ENCODE data around the gene WDR7.

Gene WDR7

DNA sequence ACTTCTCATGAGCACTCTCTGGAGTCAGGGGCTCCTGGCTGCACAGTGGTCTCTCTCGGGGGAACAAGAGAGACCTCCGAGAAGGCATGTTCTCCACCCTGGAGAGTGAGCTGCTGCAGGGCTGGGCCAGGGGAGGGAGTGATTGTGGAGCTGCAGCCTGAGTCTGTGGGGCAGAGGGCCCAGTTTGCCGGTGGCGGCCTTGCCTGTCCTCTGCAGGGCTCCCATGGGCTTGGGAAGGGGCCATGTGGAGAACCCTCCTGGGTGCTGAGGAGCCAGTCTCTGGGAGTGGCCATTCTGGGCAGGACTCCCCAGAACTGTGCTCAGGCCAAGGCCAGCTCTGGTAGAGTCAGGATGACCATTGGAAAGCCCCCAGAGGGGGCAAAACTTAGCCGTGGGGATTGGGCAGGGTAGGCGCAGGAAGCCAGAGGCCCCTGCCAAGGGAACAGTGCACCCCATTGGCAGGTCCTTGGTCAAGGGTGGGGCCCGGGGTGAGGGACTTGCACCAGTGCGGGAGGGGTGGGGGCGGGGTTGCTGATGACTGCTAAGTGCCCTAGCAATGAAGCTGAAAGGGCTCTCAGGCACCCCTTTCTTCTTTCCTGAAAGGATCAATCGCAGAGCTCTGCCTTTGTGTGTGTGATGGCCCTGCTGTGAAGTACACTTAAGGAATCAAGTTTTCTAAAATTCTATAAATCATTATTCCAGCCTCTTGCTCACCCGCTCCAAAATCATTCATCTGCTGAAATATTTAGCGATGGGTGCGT, 426.0 kb downstream of the WDR7 start:
- peaks cover 1% of the 10 kb centered on the region for H3K79me1 ChIP-seq (ENCODE audit: low read depth, low read length)
- H2BK5ac ChIP-seq (ENCODE audit: low read length): no peak overlapping the region
- no peak overlapping the region for H2BK15ac ChIP-seq (ENCODE audit: low read length)
- H3K4me2 ChIP-seq (ENCODE audit: insufficient read depth, low read length, poor library complexity, severe bottlenecking): no peak overlapping the region
- H3K9ac ChIP-seq (ENCODE audit: low read depth, low read length, poor library complexity): no peak overlapping the region
- no CpG with 5 or more reads among the region's 13 CpGs for WGBS, 2 donors (ENCODE audit: extremely low coverage in 2 of 2, insufficient read length in 2 of 2, insufficient replicate concordance in 1 of 2)
- no peak overlapping the region for H4K91ac ChIP-seq (ENCODE audit: low read depth, low read length, poor library complexity)
- H3K4me3 ChIP-seq (ENCODE audit: low read length in 2 of 2): no peak overlapping the region
- no peak overlapping the region for H3K4ac ChIP-seq (ENCODE audit: low read length)
- H2AK5ac ChIP-seq (ENCODE audit: low read depth, low read length): no peak overlapping the region
- no peak overlapping the region for H2AFZ ChIP-seq (ENCODE audit: low read length)
- peak overlapping the region; percentile 44 for H3K18ac ChIP-seq (ENCODE audit: low read length)
- H3K23ac ChIP-seq (ENCODE audit: low read depth, low read length, poor library complexity): no peak overlapping the region
- peaks cover 6 to 27% of the 10 kb centered on the region in 2 donors for H3K4me1 ChIP-seq (ENCODE audit: control insufficient read depth in 2 of 2, insufficient read depth in 1 of 2, low read depth in 1 of 2, low read length in 2 of 2)
- peaks cover 0 to 13% (median 0%) of the 10 kb centered on the region in 3 experiments for H3K27me3 ChIP-seq (ENCODE audit: control insufficient read depth in 3 of 3, insufficient read depth in 3 of 3, low read depth in 1 of 3, low read length in 3 of 3)
- no peak overlapping the region for H3K14ac ChIP-seq (ENCODE audit: low read length)
- H2BK12ac ChIP-seq (ENCODE audit: low read length): no peak overlapping the region
- no peak overlapping the region for H2BK120ac ChIP-seq (ENCODE audit: low read depth, low read length)
- no peaks in the 10 kb centered on the region for H3K9me3 ChIP-seq (replicated peaks in 1 of 2; ENCODE audit: control insufficient read depth in 2 of 2, insufficient read depth in 1 of 2, low read depth in 1 of 2, low read length in 2 of 2)
- no peak overlapping the region for H3K27ac ChIP-seq (replicated peaks; ENCODE audit: low read length)
- no peak for DNase-seq (ENCODE audit: low spot score)
- no peak overlapping the region for H4K8ac ChIP-seq (ENCODE audit: low read depth, low read length)
- H3K36me3 ChIP-seq (replicated peaks in 1 of 2; ENCODE audit: control insufficient read depth in 2 of 2, insufficient read depth in 2 of 2, low read length in 2 of 2): no peaks in the 10 kb centered on the region

DNA sequence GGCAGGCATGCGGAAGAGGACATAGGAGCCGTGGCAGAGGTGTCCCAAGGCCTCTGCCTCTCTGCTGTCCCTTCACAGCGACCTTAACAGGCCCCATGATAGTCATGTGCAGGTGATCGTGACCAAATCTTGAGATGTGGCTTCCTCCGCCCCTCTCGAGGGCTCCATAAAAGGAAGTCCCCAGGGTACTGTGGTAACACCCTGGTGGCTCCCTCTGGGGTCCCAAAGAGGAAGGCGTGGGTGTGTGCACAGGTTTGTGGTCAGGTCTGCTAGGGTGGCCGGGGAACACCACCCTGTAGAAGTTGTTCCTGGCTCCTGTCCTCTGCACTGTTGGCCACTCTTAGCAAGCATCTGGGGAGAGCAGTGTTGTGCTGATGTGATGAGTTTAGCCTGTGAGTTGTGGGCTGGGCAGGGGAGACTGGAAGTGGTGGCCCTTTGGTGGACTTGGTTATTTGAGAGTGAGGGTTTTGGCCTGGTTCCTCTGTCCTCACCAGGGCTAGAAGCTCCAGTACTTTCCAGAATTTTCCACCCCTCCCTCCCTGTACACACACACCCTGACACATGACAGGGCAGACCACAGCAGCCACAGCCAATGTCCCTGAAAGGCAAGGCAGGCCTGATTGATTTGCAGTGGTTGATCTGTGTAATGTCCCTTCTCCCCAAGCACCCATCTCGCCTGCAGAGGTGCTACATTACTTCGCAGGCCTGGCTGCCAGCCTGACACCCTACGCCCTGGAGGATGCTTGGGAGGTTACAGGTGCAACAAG, 426.8 kb downstream of the WDR7 start:
- H3K36me3 ChIP-seq (replicated peaks in 1 of 2; ENCODE audit: control insufficient read depth in 2 of 2, insufficient read depth in 2 of 2, low read length in 2 of 2): no peaks in the 10 kb centered on the region
- peak overlapping the region; percentile 34 for H2BK15ac ChIP-seq (ENCODE audit: low read length)
- no peak overlapping the region for H2AFZ ChIP-seq (ENCODE audit: low read length)
- no peak overlapping the region for H3K4me3 ChIP-seq (ENCODE audit: low read length in 2 of 2)
- H3K14ac ChIP-seq (ENCODE audit: low read length): no peak overlapping the region
- peaks cover 0 to 7% (median 0%) of the 10 kb centered on the region in 3 experiments for H3K27me3 ChIP-seq (ENCODE audit: control insufficient read depth in 3 of 3, insufficient read depth in 3 of 3, low read depth in 1 of 3, low read length in 3 of 3)
- H3K4me2 ChIP-seq (ENCODE audit: insufficient read depth, low read length, poor library complexity, severe bottlenecking): no peak overlapping the region
- no peaks in the 10 kb centered on the region for H3K79me1 ChIP-seq (ENCODE audit: low read depth, low read length)
- no CpG with 5 or more reads among the region's 11 CpGs for WGBS, 2 donors (ENCODE audit: extremely low coverage in 2 of 2, insufficient read length in 2 of 2, insufficient replicate concordance in 1 of 2)
- peaks cover 6 to 25% of the 10 kb centered on the region in 2 donors for H3K4me1 ChIP-seq (ENCODE audit: control insufficient read depth in 2 of 2, insufficient read depth in 1 of 2, low read depth in 1 of 2, low read length in 2 of 2)
- no peak overlapping the region for H3K27ac ChIP-seq (replicated peaks; ENCODE audit: low read length)
- no peak overlapping the region for H2BK5ac ChIP-seq (ENCODE audit: low read length)
- no peak overlapping the region for H3K23ac ChIP-seq (ENCODE audit: low read depth, low read length, poor library complexity)
- H3K9me3 ChIP-seq (replicated peaks in 1 of 2; ENCODE audit: control insufficient read depth in 2 of 2, insufficient read depth in 1 of 2, low read depth in 1 of 2, low read length in 2 of 2): no peaks in the 10 kb centered on the region
- DNase-seq (ENCODE audit: low spot score): no peak
- H2BK120ac ChIP-seq (ENCODE audit: low read depth, low read length): no peak overlapping the region
- no peak overlapping the region for H2BK12ac ChIP-seq (ENCODE audit: low read length)
- peak overlapping the region; percentile 15 for H3K18ac ChIP-seq (ENCODE audit: low read length)
- H3K4ac ChIP-seq (ENCODE audit: low read length): no peak overlapping the region
- H4K91ac ChIP-seq (ENCODE audit: low read depth, low read length, poor library complexity): no peak overlapping the region
- no peak overlapping the region for H3K9ac ChIP-seq (ENCODE audit: low read depth, low read length, poor library complexity)
- H4K8ac ChIP-seq (ENCODE audit: low read depth, low read length): no peak overlapping the region
- no peak overlapping the region for H2AK5ac ChIP-seq (ENCODE audit: low read depth, low read length)

DNA sequence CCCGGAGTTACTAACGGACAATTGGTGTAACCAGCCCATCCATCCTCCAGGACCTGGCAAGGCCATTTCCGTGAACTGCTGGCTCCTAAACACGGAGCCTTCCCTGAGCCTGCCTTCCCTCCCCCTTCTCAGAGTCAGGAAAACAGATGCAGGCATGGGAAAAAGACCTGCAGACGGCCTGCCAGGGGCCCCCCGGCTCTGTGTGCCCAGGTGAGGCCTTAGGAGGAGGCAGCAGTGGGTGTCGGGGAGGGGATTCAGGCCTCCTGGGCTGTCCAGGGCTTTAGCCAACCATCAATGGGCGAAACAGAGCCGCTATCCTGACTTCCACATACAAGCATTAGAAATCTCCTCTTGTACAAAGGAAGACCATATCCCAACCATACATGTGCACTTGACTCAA, 427.5 kb downstream of the WDR7 start:
- no peak overlapping the region for H3K18ac ChIP-seq (ENCODE audit: low read length)
- no peak overlapping the region for H2BK5ac ChIP-seq (ENCODE audit: low read length)
- H4K91ac ChIP-seq (ENCODE audit: low read depth, low read length, poor library complexity): no peak overlapping the region
- H3K36me3 ChIP-seq (replicated peaks in 1 of 2; ENCODE audit: control insufficient read depth in 2 of 2, insufficient read depth in 2 of 2, low read length in 2 of 2): no peaks in the 10 kb centered on the region
- no peak overlapping the region for H2AK5ac ChIP-seq (ENCODE audit: low read depth, low read length)
- no peak overlapping the region for H3K23ac ChIP-seq (ENCODE audit: low read depth, low read length, poor library complexity)
- peaks cover 6 to 25% of the 10 kb centered on the region in 2 donors for H3K4me1 ChIP-seq (ENCODE audit: control insufficient read depth in 2 of 2, insufficient read depth in 1 of 2, low read depth in 1 of 2, low read length in 2 of 2)
- DNase-seq (ENCODE audit: low spot score): no peak
- no peaks in the 10 kb centered on the region for H3K79me1 ChIP-seq (ENCODE audit: low read depth, low read length)
- no peak overlapping the region for H2AFZ ChIP-seq (ENCODE audit: low read length)
- no peak overlapping the region for H3K4me3 ChIP-seq (ENCODE audit: low read length in 2 of 2)
- H3K9ac ChIP-seq (ENCODE audit: low read depth, low read length, poor library complexity): no peak overlapping the region
- no peak overlapping the region for H4K8ac ChIP-seq (ENCODE audit: low read depth, low read length)
- H3K4ac ChIP-seq (ENCODE audit: low read length): no peak overlapping the region
- peak overlapping the region; percentile 34 for H2BK15ac ChIP-seq (ENCODE audit: low read length)
- no peak overlapping the region for H2BK120ac ChIP-seq (ENCODE audit: low read depth, low read length)
- H3K27me3 ChIP-seq (ENCODE audit: control insufficient read depth in 3 of 3, insufficient read depth in 3 of 3, low read depth in 1 of 3, low read length in 3 of 3): peaks cover 0 to 7% (median 0%) of the 10 kb centered on the region in 3 experiments
- no peak overlapping the region for H3K14ac ChIP-seq (ENCODE audit: low read length)
- no peak overlapping the region for H3K4me2 ChIP-seq (ENCODE audit: insufficient read depth, low read length, poor library complexity, severe bottlenecking)
- H2BK12ac ChIP-seq (ENCODE audit: low read length): no peak overlapping the region
- no CpG with 5 or more reads among the region's 9 CpGs for WGBS, 2 donors (ENCODE audit: extremely low coverage in 2 of 2, insufficient read length in 2 of 2, insufficient replicate concordance in 1 of 2)
- H3K9me3 ChIP-seq (replicated peaks in 1 of 2; ENCODE audit: control insufficient read depth in 2 of 2, insufficient read depth in 1 of 2, low read depth in 1 of 2, low read length in 2 of 2): peaks cover 0 to 2% of the 10 kb centered on the region in 2 donors
- no peak overlapping the region for H3K27ac ChIP-seq (replicated peaks; ENCODE audit: low read length)

DNA sequence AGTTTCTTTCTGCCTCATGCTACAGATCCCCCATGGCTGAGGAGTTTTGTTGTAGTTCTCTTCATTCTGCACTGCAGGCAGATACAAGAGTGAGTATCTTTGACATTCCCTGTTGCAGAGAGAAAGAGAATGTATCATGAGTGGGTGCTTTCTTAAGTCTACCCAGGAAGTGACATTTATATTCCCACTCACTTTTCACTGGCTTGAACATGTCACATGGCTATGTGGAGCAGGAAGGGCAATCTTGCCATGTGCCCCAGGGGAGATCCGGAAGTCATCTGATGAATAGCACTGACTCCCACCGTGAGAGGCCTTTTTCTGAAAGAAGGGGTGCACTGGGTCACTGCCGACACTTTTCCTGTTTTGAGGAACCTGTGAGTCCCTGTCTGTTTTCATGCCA, 429.3 kb downstream of the WDR7 start:
- Histone ChIP-seq H3K18ac (ENCODE audit: low read length) (no peak overlapping the region), H3K27ac (replicated peaks; ENCODE audit: low read length) (no peak overlapping the region), H3K9ac (ENCODE audit: low read depth, low read length, poor library complexity) (no peak overlapping the region), H2AFZ (ENCODE audit: low read length) (no peak overlapping the region), H4K8ac (ENCODE audit: low read depth, low read length) (no peak overlapping the region), H3K36me3 (replicated peaks in 1 of 2; ENCODE audit: control insufficient read depth in 2 of 2, insufficient read depth in 2 of 2, low read length in 2 of 2) (no peaks in the 10 kb centered on the region), H4K91ac (ENCODE audit: low read depth, low read length, poor library complexity) (no peak overlapping the region), H2BK15ac (ENCODE audit: low read length) (no peak overlapping the region), H3K4me1 (ENCODE audit: control insufficient read depth in 2 of 2, insufficient read depth in 1 of 2, low read depth in 1 of 2, low read length in 2 of 2) (peaks cover 3 to 19% of the 10 kb centered on the region in 2 donors), H2BK12ac (ENCODE audit: low read length) (no peak overlapping the region), H2BK120ac (ENCODE audit: low read depth, low read length) (no peak overlapping the region), H2AK5ac (ENCODE audit: low read depth, low read length) (no peak overlapping the region), H3K4me2 (ENCODE audit: insufficient read depth, low read length, poor library complexity, severe bottlenecking) (no peak overlapping the region), H3K4me3 (ENCODE audit: low read length in 2 of 2) (no peak overlapping the region), H3K9me3 (replicated peaks in 1 of 2; ENCODE audit: control insufficient read depth in 2 of 2, insufficient read depth in 1 of 2, low read depth in 1 of 2, low read length in 2 of 2) (peaks cover 0 to 2% of the 10 kb centered on the region in 2 donors), H3K4ac (ENCODE audit: low read length) (no peak overlapping the region), H3K23ac (ENCODE audit: low read depth, low read length, poor library complexity) (no peak overlapping the region), H3K27me3 (ENCODE audit: control insufficient read depth in 3 of 3, insufficient read depth in 3 of 3, low read depth in 1 of 3, low read length in 3 of 3) (peaks cover 0 to 7% (median 0%) of the 10 kb centered on the region in 3 experiments), H3K14ac (ENCODE audit: low read length) (no peak overlapping the region), H2BK5ac (ENCODE audit: low read length) (no peak overlapping the region), H3K79me1 (ENCODE audit: low read depth, low read length) (no peaks in the 10 kb centered on the region)
- no CpG with 5 or more reads among the region's 3 CpGs for WGBS, 2 donors (ENCODE audit: extremely low coverage in 2 of 2, insufficient read length in 2 of 2, insufficient replicate concordance in 1 of 2)
- DNase-seq (ENCODE audit: low spot score): no peak

Measured in neuronal stem cell (in vitro differentiated cells).